Naive B cell (primary cell): ENCODE measurements around the gene JUNB. TPM values are rescaled to one million over a fixed set of nuclear protein-coding genes. Genes with fewer than 3 reads are reported as not detected.

Experiments
- ATAC-seq, 2 donors: fragments of 150-1000 bp; cut with Tn5 transposase; 2 replicates each; pipeline ENCODE4 v1.10.0; 2021; ENCODE audit warnings: low read depth in 2 of 2, mild to moderate bottlenecking in 2 of 2, moderate library complexity in 2 of 2
- DNase-seq: peaks from one replicate; pipeline ENCODE4 v3.0.0; 2022
- H3K27ac Mint-ChIP-seq, 6 donors: one replicate each; pipeline ENCODE4 v1.8.0; 2020 to 2022; ENCODE audit warnings: mild to moderate bottlenecking in 6 of 6, mixed read lengths in 6 of 6, moderate library complexity in 5 of 6, inconsistent platforms in 2 of 6
- H3K27me3 Mint-ChIP-seq, 3 donors: one replicate each; pipeline ENCODE4 v1.8.0; 2021 to 2022; ENCODE audit warnings: mixed read lengths in 3 of 3, mild to moderate bottlenecking in 1 of 3
- H3K36me3 Mint-ChIP-seq, 2 donors: one replicate each; pipeline ENCODE4 v1.8.0; 2020 to 2022; ENCODE audit warnings: mixed read lengths in 2 of 2, inconsistent platforms in 1 of 2, mild to moderate bottlenecking in 1 of 2
- H3K4me1 Mint-ChIP-seq, 3 donors: one replicate each; pipeline ENCODE4 v1.8.0; 2020 to 2022; ENCODE audit warnings: mixed read lengths in 3 of 3, inconsistent platforms in 1 of 3, mild to moderate bottlenecking in 1 of 3, moderate library complexity in 1 of 3
- H3K4me3 Mint-ChIP-seq, 8 donors: one replicate each; pipeline ENCODE4 v1.8.0; 2020 to 2022; ENCODE audit warnings: mild to moderate bottlenecking in 8 of 8, mixed read lengths in 8 of 8, moderate library complexity in 8 of 8, inconsistent platforms in 2 of 8
- H3K9me3 Mint-ChIP-seq, 7 donors: one replicate each; pipeline ENCODE4 v1.8.0; 2020 to 2022; ENCODE audit warnings: mixed read lengths in 7 of 7, mild to moderate bottlenecking in 5 of 7, inconsistent platforms in 2 of 7, moderate library complexity in 1 of 7
- polyA plus RNA-seq, 6 donors: library from polyadenylated mRNA; unstranded; fragments of 300-500 nt; fragmentation: Illumina TruSeq; gene quantifications; one replicate each; pipeline ENCODE4 v1.2.3, GENCODE V29; 2021; ENCODE audit warnings: low read depth in 6 of 6

The JUNB gene
- polyA plus RNA-seq, 6 donors from 2014 or later = 777 to 2,686 (median 1,649) TPM

DNA sequence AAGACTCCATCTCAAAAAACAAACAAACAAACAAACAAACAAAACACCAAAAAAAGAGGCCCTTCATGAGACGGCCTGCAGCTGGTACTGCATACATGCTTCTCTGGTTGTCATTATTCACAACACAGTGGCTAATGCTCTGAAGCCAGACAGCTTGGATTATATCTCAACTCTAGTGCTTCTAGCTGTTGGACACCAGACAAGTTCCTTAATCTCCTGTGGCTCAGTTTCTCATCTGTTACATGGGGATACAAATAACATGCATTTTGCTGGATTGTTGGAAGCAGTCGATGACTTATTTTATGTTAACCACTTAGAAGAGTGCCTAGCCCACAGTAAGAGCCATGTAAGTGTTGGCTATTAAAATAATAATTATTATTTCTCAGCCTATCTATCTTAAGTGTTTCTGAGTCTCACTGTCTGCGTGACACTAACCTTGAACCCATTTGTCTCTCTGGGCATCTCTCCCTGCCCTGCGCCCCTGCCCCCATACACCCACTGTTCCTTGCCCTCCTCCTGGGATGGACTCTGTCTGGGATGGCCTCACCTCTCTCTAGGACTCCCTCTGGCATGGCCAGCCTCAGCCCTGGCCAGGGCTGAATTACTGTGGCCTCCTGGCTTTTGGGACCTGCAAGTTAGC lies 3.1 kb upstream of the JUNB start:
- H3K4me3 Mint-ChIP-seq = peak overlapping the region; percentile 80 to 97 (median 93)
- no peaks in the 10 kb centered on the region for H3K9me3 Mint-ChIP-seq
- ATAC-seq (no peak), DNase-seq (no peak)
- H3K27ac Mint-ChIP-seq = peak overlapping the region in 4 of 6 donors; percentile 99 to 100 (median 99)
- peaks cover 0 to under 1% (median 0%) of the 10 kb centered on the region in 3 donors for H3K27me3 Mint-ChIP-seq
- H3K4me1 Mint-ChIP-seq = peaks cover 29 to 39% (median 31%) of the 10 kb centered on the region in 3 donors
- no peaks in the 10 kb centered on the region for H3K36me3 Mint-ChIP-seq

GRCh38 chr19:12788682-12789097 lies 2.6 kb upstream of the JUNB start:
- peaks cover 0 to 3% (median 0%) of the 10 kb centered on the region in 3 donors for H3K27me3 Mint-ChIP-seq
- H3K4me3 Mint-ChIP-seq = peak overlapping the region; percentile 80 to 97 (median 93)
- peak; percentile 3 to 4 for ATAC-seq
- H3K9me3 Mint-ChIP-seq = no peaks in the 10 kb centered on the region
- peaks cover 25 to 36% (median 34%) of the 10 kb centered on the region in 3 donors for H3K4me1 Mint-ChIP-seq
- H3K27ac Mint-ChIP-seq = peak overlapping the region in 4 of 6 donors; percentile 99 to 100 (median 99)
- peak; percentile 85 for DNase-seq
- H3K36me3 Mint-ChIP-seq = no peaks in the 10 kb centered on the region

DNA sequence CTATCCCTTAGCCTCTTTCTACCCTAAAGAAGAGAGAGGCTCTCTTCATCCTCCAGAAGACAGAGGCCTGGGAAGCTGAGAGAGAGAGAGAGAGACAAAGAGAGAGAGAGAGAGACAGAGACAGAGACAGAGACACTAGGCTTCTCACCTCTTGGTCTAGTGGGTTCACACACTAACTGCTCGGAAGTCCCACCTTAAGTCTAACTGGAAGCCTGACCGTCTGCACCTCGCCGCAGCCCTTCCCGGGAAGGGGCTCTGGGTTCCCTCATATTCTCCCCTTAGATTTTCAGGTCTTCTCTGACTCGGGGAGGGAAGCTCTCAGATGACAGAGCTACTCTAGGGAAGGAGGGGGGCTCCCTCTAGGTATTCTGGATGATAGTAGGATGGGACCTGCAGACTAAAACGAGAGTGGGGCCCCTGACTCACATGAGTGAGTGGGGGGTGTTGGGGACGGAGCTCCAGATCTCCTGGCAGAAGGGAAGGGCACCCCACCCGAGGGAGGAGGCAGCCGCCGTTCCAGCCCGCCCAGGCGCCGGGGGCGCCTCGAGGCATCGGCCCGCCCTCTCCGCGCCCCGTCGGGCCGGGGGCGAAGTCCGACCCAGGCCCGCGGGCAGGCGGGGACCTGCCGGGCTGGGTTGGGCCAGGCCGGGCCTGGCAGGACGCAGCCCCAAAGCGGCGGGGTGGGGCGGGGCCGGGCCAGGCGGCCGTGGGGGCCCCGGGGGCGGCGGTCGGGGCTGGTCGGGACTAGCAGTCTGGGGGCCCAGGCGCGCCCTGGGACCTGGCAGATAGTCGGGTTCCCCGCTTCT lies 2.0 kb upstream of the JUNB start:
- Mint-ChIP-seq H3K27me3 (peaks cover 0 to 3% (median 0%) of the 10 kb centered on the region in 3 donors), H3K4me1 (peaks cover 30 to 39% (median 38%) of the 10 kb centered on the region in 3 donors), H3K27ac (peak overlapping the region in 4 of 6 donors; percentile 100), H3K9me3 (no peaks in the 10 kb centered on the region), H3K4me3 (peak overlapping the region; percentile 80 to 98 (median 94)), H3K36me3 (no peaks in the 10 kb centered on the region)
- ATAC-seq = no peak
- no peak for DNase-seq

- Mint-ChIP-seq H3K27ac (peak overlapping the region in 4 of 6 donors; percentile 100), H3K4me1 (peaks cover 33 to 45% (median 43%) of the 10 kb centered on the region in 3 donors), H3K4me3 (peak overlapping the region; percentile 80 to 98 (median 96)), H3K27me3 (peaks cover 0 to 3% (median 0%) of the 10 kb centered on the region in 3 donors), H3K36me3 (no peaks in the 10 kb centered on the region), H3K9me3 (no peaks in the 10 kb centered on the region)
- ATAC-seq (peak; percentile 34 to 36), DNase-seq (peak; percentile 99)
Observed at GRCh38 chr19:12789904-12790619, 1.2 kb upstream of the JUNB start.

DNA sequence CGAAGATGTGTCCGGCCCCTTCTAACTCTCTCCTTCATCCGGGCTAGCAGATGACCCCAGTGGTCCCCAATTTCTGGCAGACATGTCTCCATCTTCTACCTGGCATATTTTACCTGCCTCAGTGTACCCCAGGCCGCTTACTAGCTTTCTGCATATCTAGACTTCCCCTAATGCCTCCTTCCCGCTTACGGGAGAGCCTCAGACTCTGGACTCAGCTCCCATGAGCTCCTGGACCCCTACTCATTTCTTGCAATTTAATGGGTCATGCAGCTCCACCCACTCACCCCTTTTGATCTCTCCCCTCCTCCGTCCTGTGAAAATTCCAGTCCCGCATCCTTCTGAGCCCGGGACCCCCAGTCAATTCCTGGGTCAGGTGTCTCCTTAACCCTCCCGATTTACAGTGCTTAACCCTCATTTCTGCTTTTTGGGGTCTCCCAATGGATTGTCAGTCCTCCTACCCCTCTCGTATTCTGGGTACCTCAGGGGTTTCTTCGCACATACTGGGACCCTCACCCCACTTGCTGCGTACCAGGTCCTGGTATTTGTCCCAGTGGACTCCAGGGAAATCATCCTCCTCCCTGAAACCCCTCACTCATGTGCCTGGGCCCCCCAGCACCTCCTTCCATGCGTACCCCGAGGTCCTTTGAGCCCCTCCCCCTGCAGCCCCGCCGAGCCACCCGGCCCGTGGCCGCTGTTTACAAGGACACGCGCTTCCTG lies 500 bp upstream of the JUNB start:
- H3K4me1 Mint-ChIP-seq = peaks cover 36 to 48% (median 46%) of the 10 kb centered on the region in 3 donors
- H3K9me3 Mint-ChIP-seq = no peaks in the 10 kb centered on the region
- H3K4me3 Mint-ChIP-seq = peak overlapping the region; percentile 80 to 98 (median 96)
- ATAC-seq (no peak), DNase-seq (no peak)
- no peaks in the 10 kb centered on the region for H3K36me3 Mint-ChIP-seq
- peak overlapping the region in 4 of 6 donors; percentile 100 for H3K27ac Mint-ChIP-seq
- peaks cover 0 to 3% (median 0%) of the 10 kb centered on the region in 3 donors for H3K27me3 Mint-ChIP-seq

DNA sequence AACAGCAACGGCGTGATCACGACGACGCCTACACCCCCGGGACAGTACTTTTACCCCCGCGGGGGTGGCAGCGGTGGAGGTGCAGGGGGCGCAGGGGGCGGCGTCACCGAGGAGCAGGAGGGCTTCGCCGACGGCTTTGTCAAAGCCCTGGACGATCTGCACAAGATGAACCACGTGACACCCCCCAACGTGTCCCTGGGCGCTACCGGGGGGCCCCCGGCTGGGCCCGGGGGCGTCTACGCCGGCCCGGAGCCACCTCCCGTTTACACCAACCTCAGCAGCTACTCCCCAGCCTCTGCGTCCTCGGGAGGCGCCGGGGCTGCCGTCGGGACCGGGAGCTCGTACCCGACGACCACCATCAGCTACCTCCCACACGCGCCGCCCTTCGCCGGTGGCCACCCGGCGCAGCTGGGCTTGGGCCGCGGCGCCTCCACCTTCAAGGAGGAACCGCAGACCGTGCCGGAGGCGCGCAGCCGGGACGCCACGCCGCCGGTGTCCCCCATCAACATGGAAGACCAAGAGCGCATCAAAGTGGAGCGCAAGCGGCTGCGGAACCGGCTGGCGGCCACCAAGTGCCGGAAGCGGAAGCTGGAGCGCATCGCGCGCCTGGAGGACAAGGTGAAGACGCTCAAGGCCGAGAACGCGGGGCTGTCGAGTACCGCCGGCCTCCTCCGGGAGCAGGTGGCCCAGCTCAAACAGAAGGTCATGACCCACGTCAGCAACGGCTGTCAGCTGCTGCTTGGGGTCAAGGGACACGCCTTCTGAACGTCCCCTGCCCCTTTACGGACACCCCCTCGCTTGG lies 966 bp downstream of the JUNB start:
- peaks cover 0 to 3% (median 0%) of the 10 kb centered on the region in 3 donors for H3K27me3 Mint-ChIP-seq
- no peaks in the 10 kb centered on the region for H3K36me3 Mint-ChIP-seq
- no peak for ATAC-seq
- peak overlapping the region in 4 of 6 donors; percentile 99 to 100 (median 100) for H3K27ac Mint-ChIP-seq
- H3K4me1 Mint-ChIP-seq = peaks cover 45 to 57% (median 53%) of the 10 kb centered on the region in 3 donors
- H3K9me3 Mint-ChIP-seq = no peaks in the 10 kb centered on the region
- peak; percentile 67 for DNase-seq
- peak overlapping the region; percentile 80 to 98 (median 96) for H3K4me3 Mint-ChIP-seq

- H3K27me3 Mint-ChIP-seq = peaks cover 0 to 3% (median 0%) of the 10 kb centered on the region in 3 donors
- peaks cover 45 to 57% (median 48%) of the 10 kb centered on the region in 3 donors for H3K4me1 Mint-ChIP-seq
- H3K9me3 Mint-ChIP-seq = no peaks in the 10 kb centered on the region
- H3K36me3 Mint-ChIP-seq = no peaks in the 10 kb centered on the region
- ATAC-seq (no peak), DNase-seq (no peak)
- H3K27ac Mint-ChIP-seq = peak overlapping the region in 4 of 6 donors; percentile 99 to 100 (median 100)
- peak overlapping the region; percentile 80 to 98 (median 96) for H3K4me3 Mint-ChIP-seq
Observed at GRCh38 chr19:12792853-12793289, 1.6 kb downstream of the JUNB start.

GRCh38 chr19:12793290-12794195 lies 2.3 kb downstream of the JUNB start:
- Mint-ChIP-seq H3K36me3 (no peaks in the 10 kb centered on the region), H3K27ac (peak overlapping the region in 5 of 6 donors; percentile 99 to 100 (median 100)), H3K4me1 (peaks cover 41 to 54% (median 41%) of the 10 kb centered on the region in 3 donors), H3K9me3 (no peaks in the 10 kb centered on the region), H3K27me3 (peaks cover 0 to 3% (median 0%) of the 10 kb centered on the region in 3 donors), H3K4me3 (peak overlapping the region; percentile 80 to 98 (median 96))
- ATAC-seq = peak; percentile 36 to 37
- peak; percentile 98 for DNase-seq

- Mint-ChIP-seq H3K27ac (peak overlapping the region in 5 of 6 donors; percentile 98 to 100 (median 99)), H3K36me3 (no peaks in the 10 kb centered on the region), H3K27me3 (peaks cover 0 to 3% (median 0%) of the 10 kb centered on the region in 3 donors), H3K4me1 (peaks cover 33 to 46% (median 33%) of the 10 kb centered on the region in 3 donors), H3K9me3 (no peaks in the 10 kb centered on the region), H3K4me3 (peak overlapping the region; percentile 80 to 93 (median 86))
- ATAC-seq (no peak), DNase-seq (no peak)
Observed at GRCh38 chr19:12794196-12794941, 3.1 kb downstream of the JUNB start.

DNA sequence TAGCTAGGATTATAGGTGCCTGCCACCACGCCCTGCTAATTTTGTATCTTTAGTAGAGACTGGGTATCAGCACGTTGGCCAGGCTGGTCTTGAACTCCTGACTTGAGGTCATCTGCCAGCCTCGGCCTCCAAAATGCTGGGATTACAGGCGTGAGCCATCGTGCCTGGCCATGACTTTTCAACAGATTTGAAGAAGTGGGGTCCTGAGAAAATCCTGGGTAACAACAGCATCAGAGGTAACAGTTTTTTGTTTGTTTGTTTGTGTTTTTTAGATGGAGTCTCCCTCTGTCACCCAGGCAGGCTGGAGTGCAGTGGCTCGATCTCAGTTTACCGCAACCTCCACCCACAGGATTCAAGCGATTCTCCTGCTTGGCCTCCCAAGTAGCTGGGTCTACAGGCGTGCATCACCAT lies 3.7 kb downstream of the JUNB start:
- Mint-ChIP-seq H3K4me3 (peak overlapping the region in 6 of 8 donors; percentile 80 to 89 (median 86)), H3K27me3 (peaks cover 0 to 3% (median 0%) of the 10 kb centered on the region in 3 donors), H3K9me3 (no peaks in the 10 kb centered on the region), H3K27ac (peak overlapping the region in 5 of 6 donors; percentile 98 to 100 (median 99)), H3K4me1 (peaks cover 33 to 45% (median 33%) of the 10 kb centered on the region in 3 donors), H3K36me3 (no peaks in the 10 kb centered on the region)
- ATAC-seq (no peak), DNase-seq (no peak)
